GM06990 (cell line): ENCODE results near the gene GPN2.

Experiments used
- DNase-seq: peaks from one replicate; pipeline ENCODE4 v3.0.0-alpha.2; 2011; ENCODE audit not compliant: insufficient read length; ENCODE audit errors: extremely low read depth
- H3K27me3 ChIP-seq: replicated peaks from 2 replicates; pipeline ENCODE4 v1.6.0; 2011; ENCODE audit warnings: low read length; ENCODE audit not compliant: control insufficient read depth, insufficient read depth
- H3K36me3 ChIP-seq: 2 replicates; pipeline ENCODE4 v1.5.1; 2011; ENCODE audit warnings: low read length; ENCODE audit not compliant: control insufficient read depth, insufficient read depth
- H3K4me3 ChIP-seq: replicated peaks from 2 replicates; pipeline ENCODE4 v1.5.1; 2011; ENCODE audit warnings: low read depth, mild to moderate bottlenecking, control low read depth, low read length
- TF ChIP-seq, protein P1 (sequence below): IDR thresholded peaks from 2 replicates; pipeline ENCODE4 v1.5.1; 2011; ENCODE audit warnings: low read length, control low read depth, mild to moderate bottlenecking, inconsistent platforms; ENCODE audit not compliant: insufficient read depth, poor library complexity, severe bottlenecking

GPN2 gene

DNA sequence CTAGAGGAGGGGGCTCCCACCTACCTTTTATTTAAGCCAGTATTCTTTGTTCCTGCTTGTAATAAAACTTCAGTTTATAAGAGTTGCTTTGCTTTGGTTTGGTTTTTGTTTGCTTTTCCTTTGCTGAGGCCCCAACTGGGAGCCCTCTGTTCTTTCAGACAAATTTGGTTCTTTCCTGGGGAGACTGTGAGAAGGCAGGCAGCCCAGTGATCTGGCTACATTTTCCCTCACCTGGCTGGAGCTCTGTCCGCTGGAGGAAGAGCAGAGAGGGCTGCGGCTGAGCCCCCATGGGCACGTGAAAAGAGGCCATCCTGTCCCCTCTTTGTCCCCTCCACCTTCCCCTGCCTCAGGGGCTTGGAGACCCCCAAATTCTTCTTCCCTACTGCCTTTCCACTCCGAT, 34.4 kb downstream of the GPN2 start:
- Histone ChIP-seq H3K4me3 (no peak overlapping the region), H3K36me3 (peaks cover 44% of the 10 kb centered on the region), H3K27me3 (no peaks in the 10 kb centered on the region)
- TF ChIP-seq, protein P1, sequence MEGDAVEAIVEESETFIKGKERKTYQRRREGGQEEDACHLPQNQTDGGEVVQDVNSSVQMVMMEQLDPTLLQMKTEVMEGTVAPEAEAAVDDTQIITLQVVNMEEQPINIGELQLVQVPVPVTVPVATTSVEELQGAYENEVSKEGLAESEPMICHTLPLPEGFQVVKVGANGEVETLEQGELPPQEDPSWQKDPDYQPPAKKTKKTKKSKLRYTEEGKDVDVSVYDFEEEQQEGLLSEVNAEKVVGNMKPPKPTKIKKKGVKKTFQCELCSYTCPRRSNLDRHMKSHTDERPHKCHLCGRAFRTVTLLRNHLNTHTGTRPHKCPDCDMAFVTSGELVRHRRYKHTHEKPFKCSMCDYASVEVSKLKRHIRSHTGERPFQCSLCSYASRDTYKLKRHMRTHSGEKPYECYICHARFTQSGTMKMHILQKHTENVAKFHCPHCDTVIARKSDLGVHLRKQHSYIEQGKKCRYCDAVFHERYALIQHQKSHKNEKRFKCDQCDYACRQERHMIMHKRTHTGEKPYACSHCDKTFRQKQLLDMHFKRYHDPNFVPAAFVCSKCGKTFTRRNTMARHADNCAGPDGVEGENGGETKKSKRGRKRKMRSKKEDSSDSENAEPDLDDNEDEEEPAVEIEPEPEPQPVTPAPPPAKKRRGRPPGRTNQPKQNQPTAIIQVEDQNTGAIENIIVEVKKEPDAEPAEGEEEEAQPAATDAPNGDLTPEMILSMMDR: no peak
- no peak for DNase-seq

DNA sequence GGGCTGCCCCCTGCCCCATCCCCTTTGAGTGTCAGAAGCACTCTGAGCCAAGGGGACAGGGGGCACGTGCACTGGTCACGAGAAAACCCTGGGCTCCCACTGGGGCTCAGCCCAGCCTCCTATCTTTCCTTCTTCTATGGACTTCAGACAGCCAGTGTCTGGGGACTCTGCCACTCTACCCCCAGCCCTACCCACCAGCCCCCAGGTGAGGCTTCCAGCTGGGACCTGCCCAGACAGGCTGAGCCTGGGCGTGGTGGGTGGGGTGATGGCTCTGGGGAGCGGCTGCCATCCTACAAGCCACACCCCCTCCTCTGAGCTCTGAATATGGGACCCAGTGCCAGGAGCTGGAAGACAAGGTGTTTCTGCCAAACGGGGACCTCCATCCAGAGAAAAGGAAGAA, 35.2 kb downstream of the GPN2 start:
- TF ChIP-seq, protein P1: no peak
- Histone ChIP-seq H3K36me3 (peaks cover 51% of the 10 kb centered on the region), H3K4me3 (no peak overlapping the region), H3K27me3 (no peaks in the 10 kb centered on the region)
- no peak for DNase-seq

DNA sequence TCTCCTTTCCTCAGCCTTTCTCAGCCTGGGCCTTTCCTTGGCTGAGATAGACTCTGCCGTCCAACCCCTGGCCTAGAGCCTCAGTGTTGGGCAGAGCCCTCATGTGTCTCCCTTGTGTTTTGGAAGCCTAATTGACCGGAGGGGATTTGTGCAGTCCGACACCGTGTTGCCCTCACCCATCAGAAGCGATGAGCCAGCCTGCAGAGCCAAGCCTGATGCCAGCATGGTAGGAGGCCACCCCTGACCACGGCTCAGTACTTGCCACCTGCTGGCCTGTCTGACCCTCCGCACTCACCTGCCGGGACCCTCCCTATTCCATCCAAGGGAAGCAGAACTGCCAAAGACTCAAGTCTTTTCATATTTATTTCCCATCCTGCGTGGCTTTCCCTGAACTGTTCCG, 36.5 kb downstream of the GPN2 start:
- TF ChIP-seq, protein P1: no peak
- peaks cover 59% of the 10 kb centered on the region for H3K36me3 ChIP-seq
- no peak for DNase-seq
- no peaks in the 10 kb centered on the region for H3K27me3 ChIP-seq
- H3K4me3 ChIP-seq: no peak overlapping the region

DNA sequence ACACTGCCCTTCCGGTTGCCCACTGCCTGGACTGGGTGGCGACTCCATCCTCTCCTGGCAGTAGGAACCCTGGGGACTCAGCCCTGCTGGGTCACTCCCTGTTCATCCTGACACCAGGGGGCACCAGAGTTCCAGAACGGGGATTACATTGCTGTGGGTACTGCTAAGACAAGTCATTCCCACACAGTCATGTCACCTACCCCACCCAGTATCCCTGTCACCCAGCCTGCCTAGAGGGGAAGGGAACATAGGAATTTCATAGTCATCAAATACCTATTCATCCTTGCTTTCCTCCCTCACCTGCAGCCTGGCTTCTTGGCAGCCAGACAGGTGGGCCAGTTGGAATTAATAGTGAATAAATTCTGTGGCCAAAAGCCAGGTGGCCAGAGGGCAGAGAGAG, 36.9 kb downstream of the GPN2 start:
- peaks cover 63% of the 10 kb centered on the region for H3K36me3 ChIP-seq
- DNase-seq: peak; percentile 44

DNA sequence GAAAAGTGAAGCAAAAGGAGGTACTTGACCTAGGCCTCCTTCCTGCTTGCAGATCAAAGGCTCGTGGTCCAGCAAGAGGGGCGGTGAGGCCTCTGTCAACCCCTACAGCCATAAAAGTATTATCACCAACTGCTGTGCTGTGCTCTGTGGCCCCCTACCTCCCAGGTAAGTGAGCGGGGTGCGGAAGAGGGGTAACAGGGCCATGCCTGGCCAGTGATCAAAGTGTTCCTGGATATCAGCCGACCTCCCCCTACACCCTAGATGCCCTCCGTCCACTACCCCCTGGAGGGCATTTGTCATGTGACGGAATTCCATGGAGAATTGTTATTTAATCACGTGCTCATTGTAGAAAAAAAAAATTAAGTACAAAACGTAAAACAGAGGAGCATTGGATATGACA, 37.4 kb downstream of the GPN2 start:
- TF ChIP-seq, protein P1: no peak
- no peaks in the 10 kb centered on the region for H3K27me3 ChIP-seq
- H3K4me3 ChIP-seq: no peak overlapping the region
- no peak for DNase-seq
- H3K36me3 ChIP-seq: peaks cover 62% of the 10 kb centered on the region

More for the DNA sequence above, 36.9 kb downstream of the GPN2 start:
- no peak overlapping the region for H3K4me3 ChIP-seq
- no peaks in the 10 kb centered on the region for H3K27me3 ChIP-seq
- TF ChIP-seq, protein P1: peak; percentile 87

DNA sequence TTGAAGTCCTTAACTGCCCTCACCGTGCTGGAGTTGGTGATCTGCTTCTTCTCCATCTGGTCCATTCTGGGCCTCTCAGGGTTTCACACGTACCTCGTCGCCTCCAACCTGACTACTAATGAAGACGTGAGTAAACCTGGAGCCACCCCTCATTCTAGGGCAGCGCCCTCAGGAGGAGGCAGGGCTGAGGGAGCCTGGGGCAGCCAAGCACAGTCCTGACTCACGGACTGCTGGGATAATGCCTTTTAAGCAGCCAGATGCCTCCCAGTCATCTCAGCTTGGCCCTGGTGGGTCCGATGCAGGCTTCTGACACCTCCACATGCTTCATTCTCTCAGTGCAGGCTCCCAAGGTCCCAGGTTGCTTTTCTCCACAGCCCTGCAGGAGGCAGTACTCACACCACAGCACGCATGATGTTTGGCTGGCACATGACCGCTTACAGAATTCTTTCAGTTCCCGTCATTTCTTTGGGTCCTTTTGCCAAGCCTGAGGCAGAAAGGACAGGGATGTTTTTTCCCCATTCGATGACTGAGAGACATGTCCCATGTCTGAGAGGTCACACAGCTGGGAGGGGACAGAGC, 38.9 kb downstream of the GPN2 start:
- no peak for DNase-seq
- Histone ChIP-seq H3K36me3 (peaks cover 59% of the 10 kb centered on the region), H3K4me3 (no peak overlapping the region), H3K27me3 (no peaks in the 10 kb centered on the region)
- TF ChIP-seq, protein P1: peak; percentile 8
